HCT116 (cell line): ENCODE results near the gene PRXL2A. TPM values are rescaled to one million over a fixed set of nuclear protein-coding genes. Genes with fewer than 3 reads are reported as not detected.

ENCODE experiments used
- ATAC-seq: fragments of 200-7000 bp; cut with Tn5 transposase; 2 replicates; pipeline ENCODE4 v1.9.1; 2020; ENCODE audit warnings: mild to moderate bottlenecking, moderate library complexity
- BruUV-seq: library from RNA; stranded (reverse); fragments of 400-500 nt; replicated peaks from 2 replicates; lab custom pipeline; 2021; lab: Mats Ljungman, UMichigan
- CTCF ChIA-PET: fragments of 300-600 bp; sonication (Branson Sonifier 250); formaldehyde crosslinking; loops from one replicate; lab custom pipeline; 2021; ENCODE audit warnings: antibody characterized with exemption; lab: Charles Lee
- POLR2A ChIA-PET: fragments of 300-600, 350-600 bp; sonication (Branson Sonifier 250); formaldehyde crosslinking; loops from one replicate; lab custom pipeline; 2021; ENCODE audit warnings: antibody characterized with exemption; lab: Charles Lee
- RAD21 ChIA-PET, 2 experiments: fragments of 300-600 bp; sonication (Branson Sonifier 250); formaldehyde crosslinking; loops; one replicate each; lab custom pipeline; 2023; ENCODE audit warnings: low total read pairs in 2 of 2; ENCODE audit not compliant: uncharacterized antibody in 2 of 2, unreplicated experiment in 2 of 2, low non-redundant PET in 1 of 2; lab: Charles Lee
- DNase-seq: peaks from one replicate; pipeline ENCODE4 v3.0.0-alpha.2; 2010; ENCODE audit warnings: low read depth, low spot score
- H2AFZ ChIP-seq: fragments of 200-600 bp; shearing (Covaris generic), sonication (generic); 2 replicates; pipeline ENCODE4 v1.6.1; 2017; ENCODE audit warnings: low read depth, mixed run types, mixed read lengths, antibody characterized with exemption, low read length; ENCODE audit not compliant: poor library complexity, severe bottlenecking
- H3K27ac ChIP-seq: 2 replicates; pipeline ENCODE4 v1.5.1; 2012; ENCODE audit warnings: low read depth, low read length
- H3K27me3 ChIP-seq: fragments of 200-600 bp; sonication (generic); 2 replicates; pipeline ENCODE4 v1.6.1; 2016; ENCODE audit warnings: mixed run types, low read length, mixed read lengths; ENCODE audit not compliant: insufficient read depth
- H3K36me3 ChIP-seq, 2 experiments: fragments of 200-500 bp in 1 of 2; fragments of 200-600 bp in 1 of 2; sonication (Bioruptor generic) in 1 of 2; sonication (generic) in 1 of 2; 2 replicates each; pipeline versions ENCODE4 v1.5.1 to v1.6.1; 2014 to 2016; ENCODE audit warnings: low read length in 2 of 2, inconsistent platforms in 1 of 2, mixed read lengths in 1 of 2, mixed run types in 1 of 2; ENCODE audit not compliant: insufficient read depth in 2 of 2, control insufficient read depth in 1 of 2
- H3K4me1 ChIP-seq, 2 experiments: fragments of 200-600 bp in 1 of 2; sonication (generic) in 1 of 2; 2 replicates each; pipeline versions ENCODE4 v1.5.1 to v1.6.1; 2012 to 2017; ENCODE audit warnings: low read length in 2 of 2, inconsistent platforms in 1 of 2, mild to moderate bottlenecking in 1 of 2, mixed read lengths in 1 of 2, mixed run types in 1 of 2, moderate library complexity in 1 of 2; ENCODE audit not compliant: insufficient read depth in 2 of 2, control insufficient read depth in 1 of 2
- H3K4me2 ChIP-seq: fragments of 200-600 bp; sonication (generic); 2 replicates; pipeline ENCODE4 v1.6.1; 2017; ENCODE audit warnings: mixed run types, low read length, mixed read lengths
- H3K4me3 ChIP-seq, 2 experiments: fragments of 200-600 bp in 1 of 2; sonication (generic) in 1 of 2; replicated peaks in 1 of 2; 2 replicates each; pipeline ENCODE4 v1.5.1; 2011 to 2016; ENCODE audit warnings: low read length in 2 of 2, control low read depth in 1 of 2, low read depth in 1 of 2, mild to moderate bottlenecking in 1 of 2, mixed read lengths in 1 of 2, mixed run types in 1 of 2
- H3K79me2 ChIP-seq: fragments of 200-600 bp; sonication (generic); 2 replicates; pipeline ENCODE4 v1.6.1; 2017; ENCODE audit warnings: mild to moderate bottlenecking, mixed run types, low read length, moderate library complexity, mixed read lengths; ENCODE audit not compliant: insufficient read depth
- H3K9ac ChIP-seq: fragments of 200-600 bp; sonication (generic); 2 replicates; pipeline ENCODE4 v1.6.1; 2016; ENCODE audit warnings: low read length, mixed read lengths
- H3K9me2 ChIP-seq: fragments of 200-600 bp; sonication (generic), shearing (Covaris generic); 2 replicates; pipeline ENCODE4 v1.6.1; 2017; ENCODE audit warnings: mixed run types, mild to moderate bottlenecking, moderate library complexity; ENCODE audit not compliant: insufficient read depth
- H3K9me3 ChIP-seq, 2 experiments: fragments of 200-500 bp in 1 of 2; fragments of 200-600 bp in 1 of 2; sonication (Bioruptor generic) in 1 of 2; sonication (generic) in 1 of 2; 2 replicates each; pipeline ENCODE4 v1.6.1; 2014 to 2017; ENCODE audit warnings: low read length in 2 of 2, mixed read lengths in 2 of 2, inconsistent platforms in 1 of 2, low read depth in 1 of 2, mild to moderate bottlenecking in 1 of 2, mixed run types in 1 of 2, moderate library complexity in 1 of 2; ENCODE audit not compliant: control insufficient read depth in 1 of 2, insufficient read depth in 1 of 2
- H4K20me1 ChIP-seq: fragments of 200-600 bp; sonication (generic), shearing (Covaris generic); 2 replicates; pipeline ENCODE4 v1.6.1; 2017; ENCODE audit warnings: mixed run types, mild to moderate bottlenecking, moderate library complexity; ENCODE audit not compliant: insufficient read depth
- ATF3 ChIP-seq: IDR thresholded peaks from 2 replicates; pipeline ENCODE4 v1.6.1; 2012
- CBX3 ChIP-seq: IDR thresholded peaks from 2 replicates; pipeline ENCODE4 v1.6.1; 2012; ENCODE audit warnings: low read depth
- CEBPB ChIP-seq: IDR thresholded peaks from 2 replicates; pipeline ENCODE4 v1.6.1; 2012; ENCODE audit warnings: low read depth
- EGR1 ChIP-seq: IDR thresholded peaks from 2 replicates; pipeline ENCODE4 v1.6.1; 2012; ENCODE audit warnings: low read depth
- ELF1 ChIP-seq: IDR thresholded peaks from 2 replicates; pipeline ENCODE4 v1.6.1; 2012; ENCODE audit warnings: low read depth, borderline replicate concordance
- EZH2 ChIP-seq: fragments of 200-600 bp; sonication (generic); IDR thresholded peaks from 2 replicates; pipeline ENCODE4 v1.6.1; 2017; ENCODE audit warnings: antibody characterized with exemption, mixed run types
- EZH2phosphoT487 ChIP-seq: fragments of 200-600 bp; IDR thresholded peaks from 2 replicates; pipeline ENCODE4 v1.6.1; 2018; ENCODE audit warnings: antibody characterized with exemption, borderline replicate concordance
- RAD21 ChIP-seq: IDR thresholded peaks from 2 replicates; pipeline ENCODE4 v1.6.1; 2012; ENCODE audit warnings: low read depth, mild to moderate bottlenecking
- REST ChIP-seq: IDR thresholded peaks from 2 replicates; pipeline ENCODE4 v1.6.1; 2012; ENCODE audit warnings: low read depth
- SP1 ChIP-seq: IDR thresholded peaks from 2 replicates; pipeline ENCODE4 v1.6.1; 2012; ENCODE audit warnings: low read depth
- ZBTB33 ChIP-seq: IDR thresholded peaks from 2 replicates; pipeline ENCODE4 v1.6.1; 2011; ENCODE audit warnings: mild to moderate bottlenecking, low read length, moderate library complexity; ENCODE audit not compliant: insufficient replicate concordance; ENCODE audit errors: extremely low read depth
- intact Hi-C: fragments of 100-400 bp; cut with micrococcal nuclease; formaldehyde crosslinking; loops from 2 replicates; pipeline ENCODE4 v1.10.0; 2022
- total RNA-seq: library from RNA; stranded (reverse); gene quantifications from one replicate; pipeline ENCODE4 v1.2.1, GENCODE V29; 2021; ENCODE audit not compliant: unreplicated experiment
- TF ChIP-seq, protein P1 (sequence below): IDR thresholded peaks from 2 replicates; pipeline ENCODE4 v1.6.1; 2012

Gene PRXL2A
- total RNA-seq, 1 experiment from 2014 or later, result 4.9 TPM

DNA sequence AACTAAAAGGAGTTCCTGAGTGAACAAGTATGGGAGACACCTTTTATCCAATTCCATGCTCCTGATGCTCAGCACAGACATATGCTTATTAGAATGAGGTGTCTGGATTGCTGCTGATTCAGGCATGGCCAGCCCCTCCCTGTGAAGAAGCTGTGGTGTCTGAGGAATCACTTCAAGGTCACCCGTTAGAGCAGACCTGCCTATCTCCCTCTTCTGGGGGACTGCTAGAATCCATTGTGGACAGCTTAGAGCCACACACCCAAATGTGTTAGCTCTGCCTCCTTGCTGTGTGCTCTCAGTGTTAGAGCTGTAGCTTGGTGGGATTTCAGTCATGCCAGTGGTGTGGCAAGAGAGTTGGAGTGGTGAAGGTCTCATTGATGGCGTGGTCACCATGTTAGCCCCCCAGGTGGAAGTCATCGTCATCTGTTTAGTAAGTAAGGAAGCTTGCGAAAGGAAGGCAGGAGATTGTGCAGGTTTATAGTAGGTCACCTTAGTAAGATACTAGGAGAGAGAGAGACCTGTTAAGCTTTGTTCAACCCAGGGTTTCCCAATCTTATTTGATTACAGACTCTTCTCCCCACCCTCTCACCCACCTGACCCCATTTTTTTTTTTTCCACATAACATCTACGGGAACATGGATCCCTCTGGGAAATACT lies 12.8 kb downstream of the PRXL2A start:
- RAD21 ChIA-PET, result no interaction called here
- Histone ChIP-seq H3K9me2 (no peaks in the 10 kb centered on the region), H3K36me3 (no peaks in the 10 kb centered on the region)
- ATAC-seq (no peak), DNase-seq (no peak)
- BruUV-seq, result no TSS peak
- TF ChIP-seq REST, result no peak
- TF ChIP-seq ZBTB33, result no peak
- TF ChIP-seq EZH2, result no peak
- TF ChIP-seq ELF1, result no peak
- TF ChIP-seq SP1, result no peak
- TF ChIP-seq CBX3, result no peak
- TF ChIP-seq RAD21, result no peak
- no peak for TF ChIP-seq EGR1
- no peak for TF ChIP-seq ATF3
- TF ChIP-seq EZH2phosphoT487, result no peak
- no peak for TF ChIP-seq CEBPB
- TF ChIP-seq, protein P1, sequence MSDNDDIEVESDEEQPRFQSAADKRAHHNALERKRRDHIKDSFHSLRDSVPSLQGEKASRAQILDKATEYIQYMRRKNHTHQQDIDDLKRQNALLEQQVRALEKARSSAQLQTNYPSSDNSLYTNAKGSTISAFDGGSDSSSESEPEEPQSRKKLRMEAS, result no peak
- TF ChIP-seq, all 23 proteins: peak for 0
- Histone ChIP-seq H3K27me3 (no peaks in the 10 kb centered on the region), H3K9me3 (no peaks in the 10 kb centered on the region), H2AFZ (no peak overlapping the region), H3K27ac (no peak overlapping the region), H3K4me1 (no peaks in the 10 kb centered on the region), H3K79me2 (no peaks in the 10 kb centered on the region), H3K9ac (no peak overlapping the region), H4K20me1 (no peaks in the 10 kb centered on the region), H3K4me3 (no peak overlapping the region), H3K4me2 (no peak overlapping the region)
- ChIA-PET CTCF (interaction anchor here (0.8 to 1.1 kb wide), 2 partner anchors 24 to 43 kb away, joined by 3 read pairs; no protein-coding TSS in a partner anchor), POLR2A (interaction anchor here (1.3 kb wide), 1 partner anchor 11 kb away, joined by 3 read pairs; no protein-coding TSS in a partner anchor)
- intact Hi-C loops, result no loop called here
